SK-N-MC (cell line): ENCODE measurements around the gene CACNA1A.
"Not testable (repeated sequence)": the region's sequence is repeated elsewhere in the genome, so short reads cannot be mapped to it uniquely, and the experiment has no call there.

Source experiments
- DNase-seq: peaks from one replicate; pipeline ENCODE4 v3.0.0-alpha.2; 2011; ENCODE audit warnings: low read depth, low spot score
- H3K27ac ChIP-seq: fragments of 200-600 bp; sonication (generic); 2 replicates; pipeline ENCODE4 v1.5.1; 2016; ENCODE audit warnings: mixed run types
- H3K36me3 ChIP-seq: fragments of 200-600 bp; sonication (generic); 2 replicates; pipeline ENCODE4 v1.6.1; 2017; ENCODE audit warnings: antibody characterized with exemption, low read length, mixed read lengths; ENCODE audit not compliant: insufficient read depth
- H3K4me3 ChIP-seq: fragments of 200-600 bp; sonication (generic); 2 replicates; pipeline ENCODE4 v1.5.1; 2016
- H3K9ac ChIP-seq: fragments of 200-600 bp; sonication (generic); 2 replicates; pipeline ENCODE4 v1.8.0; 2017; ENCODE audit warnings: mixed run types, mixed read lengths; ENCODE audit not compliant: insufficient read length
- H3K9me3 ChIP-seq: fragments of 200-600 bp; sonication (generic); 2 replicates; pipeline ENCODE4 v1.6.1; 2017; ENCODE audit warnings: low read depth, mild to moderate bottlenecking, antibody characterized with exemption, low read length, moderate library complexity, mixed read lengths
- EZH2 ChIP-seq: fragments of 200-600 bp; sonication (generic); IDR thresholded peaks from one replicate; pipeline ENCODE4 v1.6.1; 2017; ENCODE audit warnings: antibody characterized with exemption
- FOXP2 ChIP-seq: optimal IDR thresholded peaks from 2 replicates; pipeline ENCODE3; 2011; ENCODE audit warnings: mild to moderate bottlenecking, moderate library complexity; ENCODE audit not compliant: insufficient read depth; ENCODE audit errors: extremely low read length, control extremely low read depth
- POLR2AphosphoS5 ChIP-seq: IDR thresholded peaks from 2 replicates; pipeline ENCODE4 v1.6.1; 2012; ENCODE audit warnings: mild to moderate bottlenecking, low read depth, low read length, borderline replicate concordance

CACNA1A gene

DNA sequence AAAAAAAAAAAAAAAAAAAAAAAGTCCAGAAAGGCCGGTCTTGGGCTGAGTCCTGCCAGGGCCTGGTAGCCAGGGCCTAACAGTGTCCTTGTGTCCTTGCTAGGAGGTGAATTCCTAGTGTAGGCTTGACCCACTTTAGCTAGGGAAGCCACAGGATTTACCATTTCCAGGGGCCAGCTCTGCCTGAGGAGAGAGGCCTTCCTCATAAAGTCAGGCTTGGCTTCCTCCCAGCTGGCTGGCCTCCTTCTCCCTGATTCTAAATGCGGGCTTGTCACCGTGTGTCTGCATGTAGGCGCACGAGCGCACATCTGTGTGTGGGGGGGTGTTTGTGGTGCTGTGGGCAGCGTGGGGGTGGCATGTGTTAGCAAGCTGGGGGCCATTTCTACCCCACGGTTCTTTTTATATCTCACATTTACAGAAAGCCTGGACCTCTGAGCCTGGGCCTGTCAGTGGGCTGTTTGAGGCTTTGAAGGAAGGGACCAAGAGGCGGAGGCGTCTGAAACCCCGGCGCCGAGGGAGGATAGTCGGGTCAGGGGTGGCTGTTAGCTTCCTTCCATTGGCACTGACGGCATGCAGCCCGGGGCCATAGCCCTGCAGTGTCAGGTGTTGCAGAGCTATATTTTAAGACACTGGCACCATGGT lies 324.4 kb downstream of the CACNA1A start:
- H3K27ac ChIP-seq = peak overlapping the region; percentile 46
- H3K4me3 ChIP-seq = peak overlapping the region; percentile 15; the same call in 1 of the 2 replicates
- no peak for DNase-seq
- no peaks in the 10 kb centered on the region for H3K9me3 ChIP-seq
- H3K36me3 ChIP-seq = no peaks in the 10 kb centered on the region
- peak overlapping the region; percentile 62 for H3K9ac ChIP-seq
- no peak for TF ChIP-seq FOXP2
- TF ChIP-seq EZH2 = no peak
- TF ChIP-seq POLR2AphosphoS5 = no peak

DNA sequence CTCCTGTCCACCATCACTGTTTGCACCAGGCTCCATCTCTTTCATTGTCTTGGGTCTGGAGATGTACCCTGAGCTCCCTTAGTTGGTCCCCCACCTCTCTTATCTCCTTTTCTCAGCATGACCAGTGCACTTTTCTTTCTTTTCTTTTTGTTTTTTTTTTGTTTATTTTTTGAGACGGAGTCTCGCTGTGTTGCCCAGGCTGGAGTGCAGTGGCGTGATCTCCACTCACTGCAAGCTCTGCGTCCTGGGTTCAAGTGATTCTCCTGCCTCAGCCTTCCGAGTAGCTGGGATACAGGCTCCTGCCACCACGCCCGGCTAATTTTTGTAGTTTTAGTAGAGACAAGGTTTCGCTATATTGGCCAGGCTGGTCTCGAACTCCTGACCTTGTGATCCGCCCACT lies 328.0 kb downstream of the CACNA1A start:
- not testable (repeated sequence) for H3K36me3 ChIP-seq, H3K27ac ChIP-seq, H3K9ac ChIP-seq, H3K4me3 ChIP-seq, DNase-seq, H3K9me3 ChIP-seq

DNA sequence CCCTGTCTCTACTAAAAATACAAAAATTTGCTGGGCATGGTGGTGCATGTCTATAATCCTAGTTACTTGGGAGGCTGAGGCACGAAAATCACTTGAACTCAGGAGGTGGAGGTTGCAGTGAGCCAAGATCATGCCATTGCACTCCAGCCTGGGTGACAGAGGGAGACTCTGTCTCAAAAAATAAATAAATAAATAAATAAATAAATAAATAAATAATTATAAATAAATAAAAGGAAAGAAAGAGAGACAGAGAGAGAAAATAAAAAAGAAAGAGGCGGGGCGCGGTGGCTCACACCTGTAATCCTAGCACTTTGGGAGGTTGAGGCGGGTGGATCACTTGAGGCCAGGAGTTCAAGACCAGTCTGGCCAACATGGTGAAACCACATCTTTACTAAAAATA lies 328.7 kb downstream of the CACNA1A start:
- not testable (repeated sequence) for H3K27ac ChIP-seq, H3K9me3 ChIP-seq, H3K9ac ChIP-seq, DNase-seq, H3K36me3 ChIP-seq, H3K4me3 ChIP-seq

DNA sequence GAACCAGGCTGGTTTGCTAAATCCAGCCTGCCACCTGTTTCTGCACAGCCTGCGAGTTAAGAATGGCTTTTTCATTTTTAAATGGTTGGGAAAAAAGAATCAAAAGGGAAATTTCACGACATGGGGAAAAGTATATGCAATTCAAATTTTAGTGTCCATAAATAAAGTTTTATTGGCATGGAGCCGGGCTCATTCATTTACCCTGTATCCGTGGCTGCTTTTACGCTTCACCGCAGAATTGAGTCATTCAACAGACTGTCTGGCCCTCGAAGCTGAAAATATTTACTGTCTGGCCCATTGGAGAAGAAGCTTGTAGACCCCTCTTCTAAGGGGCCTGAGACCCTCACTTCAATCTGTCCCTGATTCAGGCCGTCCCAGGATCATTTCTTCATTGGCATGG lies 329.9 kb downstream of the CACNA1A start:
- Histone ChIP-seq H3K27ac (no peak overlapping the region), H3K9me3 (no peaks in the 10 kb centered on the region), H3K4me3 (no peak overlapping the region), H3K36me3 (no peaks in the 10 kb centered on the region), H3K9ac (peak overlapping the region; percentile 41)
- no peak for TF ChIP-seq POLR2AphosphoS5
- no peak for TF ChIP-seq FOXP2
- TF ChIP-seq EZH2 = no peak
- no peak for DNase-seq

DNA sequence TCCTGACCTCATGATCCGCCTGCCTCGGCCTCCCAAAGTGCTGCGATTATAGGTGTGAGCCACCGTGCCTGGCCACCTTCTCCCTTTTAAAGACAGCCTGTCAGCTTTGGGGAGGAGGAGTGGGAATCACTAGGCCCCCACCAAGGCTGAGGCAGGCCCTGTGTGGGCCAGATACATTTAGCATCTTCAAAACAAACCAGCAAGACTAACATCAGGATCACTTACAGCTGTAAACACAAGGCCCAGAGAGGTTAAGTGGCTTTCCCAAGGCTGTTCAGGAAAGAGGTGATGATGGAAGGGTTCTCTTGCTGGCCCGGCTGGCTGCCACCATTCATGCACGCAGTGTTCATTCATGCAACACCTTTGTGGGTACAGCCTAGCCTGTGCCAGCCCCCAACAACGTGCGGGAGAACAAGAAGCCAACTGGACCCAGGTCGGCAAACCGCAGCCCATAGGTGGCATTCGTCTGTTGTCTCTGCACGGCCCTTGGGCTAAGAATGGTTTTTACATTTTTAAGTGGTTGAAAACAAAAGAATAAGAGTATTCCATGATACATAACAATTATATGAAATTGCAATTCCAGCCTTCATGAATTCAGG lies 333.0 kb downstream of the CACNA1A start:
- no peak overlapping the region for H3K4me3 ChIP-seq
- no peaks in the 10 kb centered on the region for H3K36me3 ChIP-seq
- H3K9me3 ChIP-seq = no peaks in the 10 kb centered on the region
- no peak for TF ChIP-seq EZH2
- TF ChIP-seq FOXP2 = no peak
- TF ChIP-seq POLR2AphosphoS5 = no peak
- H3K9ac ChIP-seq = no peak overlapping the region
- 0 out of 2 replicates have a peak overlapping the region, but pooled peaks have one; percentile 13 for H3K27ac ChIP-seq
- no peak for DNase-seq

DNA sequence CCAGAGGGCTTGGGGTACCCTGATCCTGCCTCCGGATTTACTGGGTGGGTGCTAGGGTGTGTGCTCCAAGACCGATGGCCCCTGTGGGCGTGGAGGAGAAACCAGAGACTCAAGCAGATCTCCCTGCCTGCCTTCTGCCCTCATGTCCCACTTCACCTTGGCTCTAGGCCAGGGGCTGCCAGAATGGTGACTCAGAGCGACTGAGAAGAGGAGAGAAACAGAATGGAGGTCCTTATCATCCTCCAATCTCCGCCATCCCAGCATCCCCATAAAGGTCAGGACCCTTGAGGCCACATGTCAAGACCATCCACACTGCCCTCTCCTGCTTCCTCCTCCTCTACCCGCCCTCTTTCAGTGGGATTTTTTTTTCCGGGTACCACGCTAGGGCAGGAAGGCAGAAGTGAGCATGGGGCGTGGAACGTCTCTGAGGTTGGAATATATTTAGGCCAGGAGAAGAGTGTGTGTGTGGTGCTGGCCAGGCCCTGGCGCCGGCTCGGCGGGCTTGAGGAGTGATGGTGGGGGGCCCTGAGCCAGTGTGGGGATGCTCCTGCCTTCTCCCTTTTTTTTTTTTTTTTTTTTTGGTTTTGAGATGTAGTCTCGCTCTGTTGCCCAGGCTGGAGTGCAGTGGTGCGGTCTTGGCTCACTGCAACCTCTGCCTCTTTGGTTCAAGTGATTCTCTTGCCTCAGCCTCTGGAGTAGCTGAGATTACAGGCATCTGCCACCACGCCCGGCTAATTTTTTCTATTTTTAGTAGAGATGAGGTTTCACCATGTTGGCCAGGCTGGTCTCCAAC lies 333.7 kb downstream of the CACNA1A start:
- Histone ChIP-seq H3K36me3 (no peaks in the 10 kb centered on the region), H3K4me3 (no peak overlapping the region), H3K27ac (no peak overlapping the region), H3K9me3 (no peaks in the 10 kb centered on the region), H3K9ac (no peak overlapping the region)
- DNase-seq = no peak
- no peak for TF ChIP-seq POLR2AphosphoS5
- TF ChIP-seq EZH2 = no peak
- no peak for TF ChIP-seq FOXP2

DNA sequence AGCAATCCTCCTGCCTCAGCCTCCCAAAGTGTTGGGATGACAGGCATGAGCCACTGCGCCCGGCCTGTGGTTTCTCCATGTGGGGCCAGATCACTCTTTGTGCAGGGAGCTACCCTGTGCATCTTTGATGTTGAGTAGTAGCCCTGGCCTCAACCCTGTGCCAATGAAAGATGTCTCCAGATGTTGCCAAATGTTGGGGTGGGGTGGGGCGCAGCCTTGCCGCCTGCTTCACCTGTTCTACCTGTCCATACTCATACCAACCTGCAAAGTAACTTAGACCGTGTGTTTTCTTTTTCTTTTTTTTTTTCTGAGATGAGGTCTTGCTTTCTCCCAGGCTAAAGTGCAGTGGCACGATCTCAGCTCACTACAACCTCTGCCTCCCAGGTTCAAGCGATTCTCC lies 335.1 kb downstream of the CACNA1A start:
- DNase-seq = no peak
- TF ChIP-seq EZH2 = no peak
- TF ChIP-seq FOXP2 = no peak
- no peak for TF ChIP-seq POLR2AphosphoS5
- no peak overlapping the region for H3K4me3 ChIP-seq
- H3K9ac ChIP-seq = no peak overlapping the region
- no peak overlapping the region for H3K27ac ChIP-seq
- H3K36me3 ChIP-seq = no peaks in the 10 kb centered on the region
- no peaks in the 10 kb centered on the region for H3K9me3 ChIP-seq

DNA sequence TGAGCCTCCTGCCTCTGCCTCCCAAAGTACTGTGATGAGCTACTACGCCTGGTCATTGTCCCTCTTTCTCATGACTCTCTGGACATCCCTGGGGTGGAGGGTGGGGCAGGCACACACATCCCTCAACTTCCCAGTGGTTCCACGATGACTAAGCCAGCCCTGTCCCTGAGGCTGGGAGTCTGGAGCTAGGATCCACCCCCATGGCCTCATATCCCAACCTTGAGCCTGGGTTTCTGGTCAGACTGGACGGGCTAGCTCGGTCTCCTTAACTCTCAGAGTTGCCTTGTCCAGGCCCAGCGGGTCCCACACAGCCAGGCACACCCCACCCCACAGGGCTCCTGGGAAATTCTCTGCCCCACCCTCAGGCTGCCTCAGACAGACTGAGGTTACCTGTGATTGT lies 336.5 kb downstream of the CACNA1A start:
- no peak for DNase-seq
- no peaks in the 10 kb centered on the region for H3K9me3 ChIP-seq
- no peak for TF ChIP-seq EZH2
- no peak overlapping the region for H3K27ac ChIP-seq
- no peaks in the 10 kb centered on the region for H3K36me3 ChIP-seq
- no peak overlapping the region for H3K4me3 ChIP-seq
- H3K9ac ChIP-seq = no peak overlapping the region

DNA sequence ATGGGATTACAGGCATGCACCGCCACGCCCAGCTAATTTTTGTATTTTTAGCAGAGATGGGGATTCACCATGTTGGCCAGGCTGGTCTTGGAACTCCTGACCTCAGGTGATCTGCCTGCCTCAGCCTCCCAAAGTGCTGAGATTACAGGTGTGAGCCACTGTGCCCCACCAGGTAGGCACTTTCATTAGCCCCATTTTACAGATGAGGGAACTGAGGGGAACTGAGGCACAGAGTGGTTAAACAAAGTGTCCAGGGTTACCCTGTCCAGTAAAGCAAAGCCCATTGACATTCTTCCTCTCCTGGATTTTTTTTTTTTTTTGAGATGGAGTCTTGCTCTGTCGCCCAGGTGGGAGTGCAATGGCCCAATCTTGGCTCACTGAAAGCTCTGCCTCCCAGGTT lies 340.1 kb downstream of the CACNA1A start:
- not testable (repeated sequence) for H3K36me3 ChIP-seq, H3K4me3 ChIP-seq, DNase-seq, H3K9ac ChIP-seq, H3K9me3 ChIP-seq, H3K27ac ChIP-seq
